HG02759 (cell line): ENCODE results near the gene GSTM5.
"Not testable (repeated sequence)": the region's sequence is repeated elsewhere in the genome, so short reads cannot be mapped to it uniquely, and the experiment has no call there.

Source experiments
- ATAC-seq: cut with Tn5 transposase; IDR thresholded peaks from one replicate; pipeline ENCODE4 v1.9.1; 2021; ENCODE audit warnings: mild to moderate bottlenecking, moderate library complexity; ENCODE audit not compliant: unreplicated experiment

GSTM5 gene

GRCh38 chr1:109760581-109761226 is 48.7 kb downstream of the GSTM5 start:
- no peak for ATAC-seq

- ATAC-seq, result no peak
These were observed 49.4 kb downstream of the GSTM5 start for GRCh38 chr1:109761227-109762038.

GRCh38 chr1:109762039-109762585 is 50.1 kb downstream of the GSTM5 start:
- ATAC-seq, result no peak

GRCh38 chr1:109762821-109763645 is 51.0 kb downstream of the GSTM5 start:
- ATAC-seq, result no peak

GRCh38 chr1:109763646-109764415 is 51.8 kb downstream of the GSTM5 start, which contains the start of gene EPS8L3:
Gene EPS8L3, minus strand, starts transcription at chr1:109763923. Its CDS starts 2,174 bp downstream, at chr1:109761749.
- no peak for ATAC-seq

GRCh38 chr1:109764561-109765482 is 52.8 kb downstream of the GSTM5 start:
- no peak for ATAC-seq

- no peak for ATAC-seq
These were observed 53.4 kb downstream of the GSTM5 start for GRCh38 chr1:109765483-109765815.

GRCh38 chr1:109765896-109766615 is 54.0 kb downstream of the GSTM5 start:
- ATAC-seq, result no peak

- not testable (repeated sequence) for ATAC-seq
These were observed 55.1 kb downstream of the GSTM5 start for GRCh38 chr1:109766991-109767636.
